GM18907 (cell line): ENCODE results near the gene DPYSL5.
"Not testable (repeated sequence)": the region's sequence is repeated elsewhere in the genome, so short reads cannot be mapped to it uniquely, and the experiment has no call there.

ENCODE experiments used
- ATAC-seq: cut with Tn5 transposase; IDR thresholded peaks from one replicate; pipeline ENCODE4 v1.9.1; 2021; ENCODE audit warnings: mild to moderate bottlenecking, moderate library complexity; ENCODE audit not compliant: unreplicated experiment

The DPYSL5 gene

DNA sequence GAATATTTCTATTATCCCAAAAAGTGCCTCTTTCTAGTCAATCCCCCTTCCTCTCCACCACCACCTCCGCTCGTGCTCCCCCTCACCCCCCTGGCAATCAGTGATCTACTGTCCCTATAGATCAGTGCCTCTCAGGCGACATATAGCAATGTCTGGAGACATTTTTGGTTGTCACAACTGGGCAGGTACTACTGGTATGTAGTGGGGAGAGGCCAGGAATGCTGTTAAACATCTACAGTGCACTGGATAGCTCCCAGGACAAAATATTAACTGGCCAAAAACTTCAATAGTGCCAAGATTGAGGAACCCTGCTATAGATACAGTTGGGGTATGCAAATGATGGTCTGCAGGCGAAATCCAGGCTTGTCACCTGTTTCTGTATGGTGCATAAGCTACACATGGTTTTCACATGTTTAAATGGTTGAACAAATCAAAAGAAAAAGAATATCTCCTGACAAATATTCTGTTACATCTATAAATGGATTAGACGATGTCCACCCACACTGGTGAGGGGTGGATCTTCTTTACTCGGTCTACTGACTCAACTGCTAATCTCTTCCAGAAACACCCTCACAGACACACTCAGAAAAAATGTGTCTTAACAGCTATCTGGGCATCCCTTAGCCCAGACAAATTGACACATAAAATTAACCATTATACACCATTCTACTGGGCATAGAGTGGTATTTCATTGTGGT, 25.5 kb downstream of the DPYSL5 start:
- no peak for ATAC-seq

DNA sequence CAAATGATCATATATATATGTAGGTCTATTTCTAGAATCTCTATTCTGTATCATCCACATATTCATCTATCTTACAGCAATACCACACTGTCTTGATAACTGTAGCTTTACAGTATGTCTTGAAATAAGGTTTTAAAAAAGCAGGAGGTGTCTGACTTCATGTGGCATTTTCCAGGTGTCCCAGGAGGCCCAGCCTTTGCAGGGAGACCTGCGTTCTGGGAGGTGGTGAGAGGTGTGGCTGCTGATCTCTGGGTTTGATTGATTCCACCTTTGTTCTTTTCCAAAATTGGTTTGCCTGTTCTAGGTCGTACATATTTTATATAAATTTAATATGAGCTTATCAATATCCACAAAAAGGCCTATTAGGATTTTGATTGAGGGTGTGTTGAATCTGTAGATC, 26.6 kb downstream of the DPYSL5 start:
- no peak for ATAC-seq

DNA sequence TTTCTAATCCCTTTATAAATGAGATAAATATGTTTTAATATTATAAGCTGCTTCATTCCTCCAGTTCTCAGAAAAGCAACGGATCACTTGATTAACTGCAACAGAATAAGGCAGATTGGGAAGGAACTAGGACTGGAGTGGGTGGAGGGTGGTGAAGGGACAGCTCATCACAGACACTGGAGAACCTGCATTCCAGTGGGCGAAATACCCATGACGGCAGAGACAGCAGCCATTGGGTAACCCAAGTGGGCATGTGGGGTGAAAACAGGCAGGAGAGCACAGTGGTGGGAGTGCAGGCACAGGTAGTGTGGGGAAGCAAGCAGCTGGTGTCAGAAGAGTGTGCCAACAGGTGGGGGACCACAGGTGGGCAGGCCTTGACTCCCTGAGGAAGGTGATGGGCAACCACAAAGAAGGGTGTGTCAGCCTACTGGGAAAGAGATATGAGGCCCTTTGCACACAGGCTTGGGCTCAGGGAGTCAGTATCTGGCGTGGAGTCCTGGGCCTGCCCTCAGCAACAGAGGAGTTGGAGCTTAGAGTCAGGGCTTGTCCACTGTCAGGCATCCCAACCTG, 27.2 kb downstream of the DPYSL5 start:
- ATAC-seq = no peak

DNA sequence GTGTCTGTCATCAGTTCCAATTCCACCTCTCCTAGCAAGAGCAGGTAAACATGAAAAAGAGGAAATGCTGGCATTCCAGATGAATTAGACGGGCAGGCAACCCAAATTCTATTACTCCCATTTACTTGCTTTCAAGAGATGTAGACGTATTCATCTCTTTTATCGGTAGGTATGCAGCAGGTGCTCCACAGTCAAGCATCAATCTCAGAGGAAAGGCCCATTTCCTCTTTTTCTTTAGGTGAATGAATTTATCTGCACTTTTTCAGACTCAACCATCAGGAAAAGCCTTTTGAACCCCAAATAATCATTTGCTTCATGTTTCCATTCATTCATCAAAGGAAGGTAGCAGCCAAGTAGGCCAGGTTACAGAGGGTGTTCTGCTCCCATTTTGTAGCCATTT, 27.9 kb downstream of the DPYSL5 start:
- no peak for ATAC-seq

DNA sequence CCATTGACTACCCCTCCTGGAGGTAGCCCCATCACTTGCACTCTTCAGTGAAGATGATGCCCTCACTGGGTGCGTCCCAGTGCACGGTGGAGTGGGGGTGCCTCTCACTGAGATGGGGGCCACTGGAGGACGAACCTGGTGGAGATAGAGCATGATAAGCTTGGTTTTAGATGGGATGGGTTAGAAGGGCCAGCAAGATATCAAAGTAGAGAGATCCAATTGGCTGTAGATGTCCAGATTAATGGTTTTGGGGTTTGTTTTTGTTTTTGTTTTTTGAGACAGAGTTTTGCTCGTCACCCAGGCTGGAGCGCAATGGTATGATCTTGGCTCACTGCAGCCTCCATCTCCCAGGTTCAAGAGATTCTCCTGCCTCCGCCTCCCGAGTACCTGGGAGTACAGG, 28.3 kb downstream of the DPYSL5 start:
- ATAC-seq = no peak

DNA sequence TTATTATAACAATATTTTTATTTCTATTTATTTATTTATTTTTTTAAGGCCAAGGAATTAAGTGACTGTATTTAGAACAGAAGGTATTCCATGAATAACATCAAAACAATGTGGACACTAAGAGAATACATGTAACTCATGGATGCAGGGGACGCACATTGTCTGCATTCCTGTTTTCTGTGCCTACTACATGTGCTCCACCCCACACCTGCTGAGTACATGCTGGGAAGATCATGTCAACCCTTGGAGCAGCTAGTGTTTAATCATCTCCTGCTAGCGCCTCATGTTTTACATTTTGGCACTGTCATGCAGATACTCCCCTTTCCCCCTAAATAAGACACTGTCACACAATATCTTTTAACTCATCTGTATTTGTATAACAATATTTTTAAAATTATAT, 29.3 kb downstream of the DPYSL5 start:
- no peak for ATAC-seq

DNA sequence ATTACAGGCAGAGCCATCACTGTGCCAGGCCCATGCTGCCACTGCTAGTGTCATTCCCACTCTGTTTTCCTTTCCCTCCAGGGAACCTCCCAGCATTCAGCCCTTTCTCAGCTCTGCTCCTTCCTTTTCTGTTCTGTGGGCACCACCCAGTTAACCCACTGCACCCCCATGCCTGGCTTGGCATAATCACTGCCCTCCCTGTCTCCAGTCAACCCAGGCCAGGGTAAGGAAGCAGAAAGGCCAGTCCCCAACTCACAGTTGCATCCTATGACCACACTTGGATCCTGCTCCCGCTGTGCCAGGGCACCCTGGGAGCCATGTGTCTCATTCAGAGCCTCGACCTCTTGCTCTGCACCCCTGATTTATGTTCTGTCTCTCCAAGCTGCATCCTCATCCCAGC, 32.2 kb downstream of the DPYSL5 start:
- ATAC-seq = no peak

DNA sequence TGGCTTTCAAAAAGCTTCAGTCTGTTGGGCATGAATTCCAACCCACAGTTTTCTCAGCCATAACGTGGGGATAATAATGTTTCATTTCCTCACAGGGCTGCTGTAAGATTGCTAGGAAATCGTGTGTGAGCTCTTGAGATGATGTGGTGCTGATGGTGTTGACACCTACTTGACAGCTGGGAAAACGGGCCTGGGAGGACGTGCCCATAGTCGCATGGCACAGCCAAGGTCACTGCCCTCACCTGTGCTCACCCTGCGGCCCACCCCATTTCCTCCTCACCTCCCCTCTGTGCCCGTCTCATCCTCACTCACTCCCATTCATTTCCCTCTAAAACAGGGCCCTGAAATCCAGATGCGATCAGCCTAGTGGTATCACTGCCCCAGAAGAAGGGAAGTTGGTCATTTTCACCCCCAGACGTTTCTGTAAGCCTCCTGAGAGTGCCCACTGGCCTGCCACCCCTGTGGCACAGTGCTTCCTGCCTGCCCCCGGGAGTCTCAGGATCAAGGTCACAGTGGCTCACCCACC, 33.0 kb downstream of the DPYSL5 start:
- no peak for ATAC-seq

DNA sequence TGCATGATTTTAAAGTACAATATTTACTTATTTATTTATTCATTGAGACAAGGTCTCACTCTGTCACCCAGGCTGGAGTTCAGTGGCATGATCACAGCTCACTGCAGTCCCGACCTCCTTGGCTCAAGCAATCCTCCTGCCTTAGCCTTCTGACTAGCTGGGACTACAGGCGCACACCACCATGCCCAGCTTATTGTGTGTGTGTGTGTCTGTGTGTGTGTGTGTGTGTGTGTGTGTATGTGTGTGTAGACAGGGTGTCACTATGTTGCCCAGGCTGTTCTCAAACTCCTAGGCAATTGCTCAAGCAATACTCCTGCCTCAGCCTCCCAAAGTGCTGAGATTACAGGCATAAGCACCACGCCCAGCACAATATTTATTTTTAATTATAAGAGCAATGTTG, 34.3 kb downstream of the DPYSL5 start:
- ATAC-seq = not testable (repeated sequence)

DNA sequence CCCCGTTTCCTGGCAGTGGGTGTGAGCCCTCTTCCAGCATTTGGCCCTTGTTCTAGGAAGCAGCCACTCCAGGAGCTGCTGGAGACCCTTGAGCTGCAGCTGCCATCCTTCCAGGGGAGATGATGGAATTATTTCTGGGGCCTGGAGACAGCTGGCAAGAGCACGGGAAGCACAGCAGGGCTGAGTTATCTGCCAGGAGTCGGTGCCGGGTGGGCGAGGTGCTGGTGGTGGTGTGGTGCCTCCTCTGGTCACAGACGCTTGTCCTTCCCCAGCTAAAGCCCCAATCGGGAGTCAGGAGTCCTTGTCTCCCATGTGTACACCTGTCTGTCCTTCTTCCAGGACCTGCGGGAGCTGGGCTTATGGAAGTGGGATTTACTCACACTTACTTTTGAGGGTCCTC, 36.0 kb downstream of the DPYSL5 start:
- ATAC-seq = no peak

DNA sequence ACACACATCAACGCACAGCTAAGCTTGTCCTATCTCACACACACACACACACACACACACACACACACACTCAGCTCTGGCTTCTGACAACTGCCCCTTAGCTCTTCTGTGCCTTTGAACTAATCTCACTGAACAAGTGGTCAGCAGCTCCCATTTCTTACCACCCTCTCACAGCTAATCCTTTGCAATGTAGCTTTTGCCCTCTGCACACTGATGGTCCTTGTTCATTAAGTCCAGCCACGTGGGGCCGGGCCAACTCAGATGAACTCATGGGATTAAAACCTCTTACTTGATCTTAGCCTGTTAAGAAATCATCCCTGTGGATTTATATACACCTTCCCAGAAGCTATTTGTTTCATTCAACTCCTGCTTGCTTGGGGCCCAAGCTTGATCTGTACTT, 36.6 kb downstream of the DPYSL5 start:
- ATAC-seq = no peak

DNA sequence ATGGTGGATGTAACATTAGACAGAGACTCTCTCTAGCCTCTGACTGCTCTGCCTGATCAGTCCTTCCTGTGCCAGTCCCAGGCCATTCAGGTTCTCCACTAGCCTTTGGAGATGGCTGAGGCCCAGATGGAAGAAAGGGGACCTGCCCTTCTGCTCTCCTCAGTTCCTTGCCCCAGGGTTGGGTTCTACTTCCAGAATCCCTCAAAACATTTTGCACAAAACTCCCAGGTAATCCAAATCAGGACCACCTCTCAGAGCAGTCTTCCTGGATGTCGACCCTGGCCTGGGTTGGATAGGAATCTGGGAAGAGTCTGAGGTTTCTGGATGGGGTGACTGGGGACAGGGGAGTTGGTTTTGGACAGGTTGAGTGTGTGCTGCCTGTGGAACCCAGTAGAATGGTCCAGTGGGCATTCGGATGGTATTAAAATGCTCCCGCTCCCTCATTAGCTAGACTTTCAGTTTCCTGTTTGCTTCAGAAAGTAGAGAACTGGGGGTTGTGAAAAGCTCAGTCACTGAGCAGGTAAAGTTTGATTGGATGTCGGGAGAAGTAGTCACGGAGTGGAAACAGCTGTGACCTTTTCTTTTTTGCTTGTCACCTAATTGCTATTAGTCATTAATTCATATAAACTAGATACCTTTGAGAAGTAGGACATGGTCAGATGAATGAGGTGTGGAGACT, 37.9 kb downstream of the DPYSL5 start:
- no peak for ATAC-seq

DNA sequence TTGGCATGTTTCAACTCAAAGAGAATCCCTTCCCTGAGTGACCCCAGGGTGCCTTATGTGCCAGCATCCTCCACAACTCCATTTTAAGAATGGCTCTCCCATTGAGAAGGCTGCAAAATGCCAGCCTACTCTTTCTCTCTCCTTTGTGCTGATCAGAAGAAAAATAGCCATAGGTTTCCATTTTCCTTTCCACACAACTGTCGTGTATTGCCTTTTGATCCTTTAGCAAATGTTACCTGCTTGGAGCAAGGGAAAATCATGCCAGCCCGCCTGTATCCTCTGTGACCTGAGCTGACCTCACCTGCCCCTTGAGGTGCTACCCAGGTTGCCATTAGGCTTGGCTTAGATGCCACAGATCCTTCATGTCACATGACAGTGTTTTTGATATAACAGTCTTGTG, 38.8 kb downstream of the DPYSL5 start:
- ATAC-seq = no peak

DNA sequence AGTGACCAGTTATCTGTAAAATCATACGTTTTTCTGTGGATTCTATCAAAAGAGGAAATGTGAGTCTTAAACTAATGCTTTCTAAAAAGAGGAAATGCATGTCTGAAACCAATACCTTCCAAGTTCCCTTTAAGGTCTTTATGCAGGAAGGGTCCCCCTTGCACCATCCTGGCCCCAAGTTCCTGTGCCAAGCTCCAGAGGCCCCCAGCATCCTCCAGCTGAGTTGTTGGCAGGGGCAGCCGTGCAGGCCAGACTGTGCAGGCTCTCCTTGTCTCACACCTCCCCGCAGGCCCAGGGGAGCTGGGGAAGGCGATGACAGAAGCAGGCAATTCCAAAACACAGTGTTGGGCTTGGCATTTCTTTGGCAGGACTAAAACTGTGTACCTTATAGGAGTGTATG, 39.2 kb downstream of the DPYSL5 start:
- no peak for ATAC-seq

DNA sequence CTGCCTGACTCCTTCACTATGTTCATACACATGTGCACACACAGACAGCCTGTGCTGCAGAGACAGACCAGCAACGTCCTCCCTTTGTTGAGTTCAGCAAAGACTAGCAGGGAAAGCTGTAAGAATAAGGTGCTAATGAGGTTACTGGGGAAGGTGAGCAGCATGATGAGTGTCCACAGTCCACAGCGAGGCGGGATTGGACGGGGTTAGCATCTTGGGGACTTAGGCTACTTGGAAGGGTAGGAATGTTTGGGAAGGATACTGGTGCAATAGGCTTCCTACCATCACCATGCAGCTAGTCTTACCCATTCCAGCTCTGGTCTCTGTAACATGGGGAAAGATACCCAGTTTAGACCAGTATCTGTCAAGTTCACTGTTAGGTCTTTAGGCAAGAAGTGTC, 41.9 kb downstream of the DPYSL5 start:
- ATAC-seq = no peak

DNA sequence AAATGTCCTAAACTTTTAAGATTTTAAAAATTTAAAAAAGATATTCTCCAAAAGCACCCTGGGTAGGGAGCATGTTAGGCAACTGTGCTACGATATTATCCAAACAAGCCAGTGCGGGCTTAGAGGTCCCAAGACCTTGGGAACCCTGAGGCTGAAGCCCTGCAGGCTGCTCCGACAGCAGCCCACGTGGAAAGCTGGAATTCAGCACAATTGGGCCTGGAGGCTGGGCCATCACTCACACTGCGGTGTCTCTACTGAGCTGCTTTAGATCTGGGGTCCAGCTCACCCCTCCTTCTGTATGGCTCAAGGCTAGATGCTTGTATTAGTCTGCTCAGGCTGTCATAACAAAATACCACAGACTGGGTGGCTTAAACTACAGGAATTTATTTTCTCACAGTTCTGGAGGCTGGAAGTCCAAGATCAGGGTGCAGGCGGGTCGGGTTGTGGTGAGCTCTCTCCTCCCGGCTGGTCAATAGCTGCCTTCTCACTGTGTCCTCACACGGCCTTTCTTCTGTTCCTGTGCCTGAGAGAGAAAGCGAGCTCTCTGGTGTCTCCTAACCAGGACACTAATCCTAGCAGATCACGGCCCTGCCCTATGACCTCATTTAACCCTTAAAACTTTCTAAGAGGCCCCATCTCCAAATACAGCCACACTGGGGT, 42.5 kb downstream of the DPYSL5 start:
- ATAC-seq = no peak

DNA sequence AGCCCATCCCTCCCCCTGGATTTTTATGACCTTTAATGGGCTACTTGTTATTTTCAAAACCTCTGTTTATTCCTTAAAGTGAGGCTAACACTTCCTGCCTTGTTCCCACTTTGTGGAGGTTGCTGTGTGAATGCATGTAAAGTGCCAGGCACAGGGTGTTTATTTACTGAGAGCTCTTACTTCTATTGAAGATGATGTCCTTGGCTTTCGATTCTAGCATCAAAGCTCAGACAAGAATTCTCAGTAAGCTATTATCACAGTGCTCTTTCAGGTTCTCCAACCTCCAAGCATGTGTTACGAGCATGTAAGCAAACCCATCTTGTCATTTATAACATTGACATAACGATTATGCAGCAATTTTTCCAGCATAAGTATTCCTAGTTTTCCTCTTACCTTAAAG, 44.2 kb downstream of the DPYSL5 start:
- no peak for ATAC-seq

DNA sequence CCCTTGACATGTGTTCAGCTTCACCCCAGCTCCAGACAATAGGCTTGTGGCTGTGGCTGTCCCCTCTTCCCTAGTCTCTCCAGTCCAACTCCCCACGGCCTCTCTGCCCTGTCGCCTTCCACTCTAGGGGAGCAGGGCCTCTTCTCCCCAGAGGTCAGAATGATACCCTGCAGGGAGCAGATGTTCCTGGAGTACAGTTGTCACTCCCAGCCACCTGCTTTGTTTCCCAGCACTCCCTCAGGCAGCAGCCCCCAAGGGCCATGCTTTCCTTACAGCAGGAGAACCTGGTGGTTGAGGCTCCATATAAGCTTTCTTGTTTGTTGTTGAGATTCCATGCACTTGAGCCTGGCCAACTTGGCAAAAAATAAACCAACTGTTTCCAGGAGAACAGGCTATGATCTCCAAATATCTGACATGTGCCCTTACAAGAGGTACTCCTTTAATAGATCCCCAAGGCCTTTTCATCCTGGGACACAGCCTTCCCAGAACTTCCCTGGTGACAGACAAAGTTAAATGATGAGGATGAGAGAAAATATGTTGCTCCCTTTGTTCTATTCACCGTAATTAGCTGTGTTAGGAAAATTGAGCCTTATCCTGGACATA, 45.1 kb downstream of the DPYSL5 start:
- no peak for ATAC-seq

DNA sequence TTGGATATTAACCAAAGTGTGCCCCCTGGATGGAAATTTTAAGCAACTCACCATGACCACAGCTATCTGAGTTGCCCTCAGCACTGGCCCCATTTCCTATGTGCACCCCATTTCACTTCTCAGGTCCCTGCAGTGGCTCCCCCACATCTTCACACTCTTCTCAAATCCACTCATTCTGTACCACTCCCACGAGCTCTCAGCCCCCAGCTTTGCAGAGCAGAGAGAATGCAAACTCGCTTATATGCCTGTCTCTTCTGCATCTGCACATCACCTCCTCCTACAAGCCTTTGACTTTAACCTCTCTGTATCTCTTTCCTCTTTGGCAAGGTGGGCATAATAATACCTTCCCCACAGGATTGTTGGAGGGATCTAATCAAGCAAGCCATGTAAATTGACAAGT, 46.2 kb downstream of the DPYSL5 start:
- no peak for ATAC-seq

DNA sequence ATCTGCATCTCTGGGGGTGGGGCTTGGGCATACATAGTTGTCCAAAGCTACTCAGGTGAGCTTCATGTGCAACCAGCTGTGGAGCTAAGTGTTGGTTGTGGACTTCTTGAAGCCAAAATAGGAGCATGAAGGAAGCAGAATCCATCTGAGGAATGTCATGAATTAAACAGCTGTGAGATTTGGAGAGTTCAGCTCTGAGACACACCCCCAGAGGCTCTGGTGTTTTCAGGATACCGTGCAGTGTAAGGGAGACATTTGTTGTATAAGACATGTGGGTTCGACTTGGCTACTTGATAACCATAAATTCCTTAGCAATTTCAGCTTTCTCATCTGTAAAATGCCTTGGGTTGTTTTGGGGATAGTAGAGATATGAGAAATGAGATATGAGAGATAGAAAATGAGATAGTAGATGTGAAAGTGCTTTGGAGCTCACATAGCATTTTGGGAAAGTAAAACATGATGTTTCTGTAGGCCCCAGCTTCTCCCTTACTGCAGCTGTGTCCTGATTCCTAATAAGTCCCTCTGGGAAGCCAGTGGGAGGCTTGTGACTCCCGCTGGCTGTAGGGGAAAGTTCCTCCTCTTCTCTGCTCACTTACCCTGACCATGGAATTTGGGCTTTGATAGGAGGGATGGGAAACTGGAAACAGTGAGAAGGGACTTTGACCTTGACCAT, 50.0 kb downstream of the DPYSL5 start:
- ATAC-seq = no peak
